Caco-2 (cell line): ENCODE results near the gene GATA3. TPM values are rescaled to one million over a fixed set of nuclear protein-coding genes. Genes with fewer than 3 reads are reported as not detected.

Source experiments
- BruUV-seq: library from RNA; stranded (reverse); fragments of 400-500 nt; replicated peaks from 2 replicates; lab custom pipeline; 2021; lab: Mats Ljungman, UMichigan
- CTCF ChIA-PET: fragments of 300-600 bp; sonication (Branson Sonifier 250); formaldehyde crosslinking; loops from one replicate; lab custom pipeline; 2022; ENCODE audit warnings: antibody characterized with exemption; lab: Charles Lee
- POLR2A ChIA-PET: fragments of 300-600 bp; sonication (Branson Sonifier 250); formaldehyde crosslinking; loops from one replicate; lab custom pipeline; 2022; ENCODE audit warnings: antibody characterized with exemption; lab: Charles Lee
- DNase-seq, 2 experiments: peaks; one replicate each; pipeline versions ENCODE4 v3.0.0 to v3.0.0-alpha.2; 2020 to 2022
- H3K27me3 ChIP-seq: replicated peaks from 2 replicates; pipeline ENCODE4 v1.6.0; 2011; ENCODE audit warnings: low read length; ENCODE audit not compliant: control insufficient read depth, insufficient read depth
- H3K36me3 ChIP-seq: 2 replicates; pipeline ENCODE4 v1.5.1; 2011; ENCODE audit warnings: low read length; ENCODE audit not compliant: control insufficient read depth, insufficient read depth
- H3K4me1 ChIP-seq: fragments of 250-450 bp; sonication (Bioruptor Pico); 2 replicates; pipeline ENCODE4 v1.5.1; 2020; ENCODE audit warnings: mild to moderate bottlenecking
- H3K4me3 ChIP-seq: 2 replicates; pipeline ENCODE4 v1.5.1; 2011; ENCODE audit warnings: low read depth, mild to moderate bottlenecking, control low read depth, low read length
- H3K9me3 ChIP-seq: fragments of 250-450 bp; sonication (Bioruptor Pico); 2 replicates; pipeline ENCODE4 v1.5.1; 2020; ENCODE audit warnings: mild to moderate bottlenecking, moderate library complexity
- H3K27ac Mint-ChIP-seq: one replicate; pipeline ENCODE4 v1.8.0; 2022; ENCODE audit warnings: mixed read lengths; ENCODE audit not compliant: unreplicated experiment
- H3K27me3 Mint-ChIP-seq: one replicate; pipeline ENCODE4 v1.8.0; 2022; ENCODE audit warnings: mixed read lengths; ENCODE audit not compliant: insufficient read depth, unreplicated experiment
- H3K36me3 Mint-ChIP-seq: one replicate; pipeline ENCODE4 v1.8.0; 2022; ENCODE audit warnings: mild to moderate bottlenecking, mixed read lengths; ENCODE audit not compliant: insufficient read depth, unreplicated experiment
- H3K4me1 Mint-ChIP-seq: one replicate; pipeline ENCODE4 v1.8.0; 2022; ENCODE audit warnings: low read depth, mixed read lengths; ENCODE audit not compliant: unreplicated experiment
- H3K4me3 Mint-ChIP-seq: one replicate; pipeline ENCODE4 v1.8.0; 2022; ENCODE audit warnings: mild to moderate bottlenecking, moderate library complexity, mixed read lengths; ENCODE audit not compliant: unreplicated experiment
- H3K9me3 Mint-ChIP-seq: one replicate; pipeline ENCODE4 v1.8.0; 2022; ENCODE audit warnings: mixed read lengths; ENCODE audit not compliant: unreplicated experiment
- CTCF ChIP-seq, 2 experiments: fragments of 200-600 bp in 1 of 2; IDR thresholded peaks; 1 replicate in 1 of 2; 2 replicates in 1 of 2; pipeline versions ENCODE4 v1.5.1 to v1.8.0; 2011 to 2022; ENCODE audit warnings: antibody characterized with exemption in 1 of 2, control low read depth in 1 of 2, inconsistent platforms in 1 of 2, low read depth in 1 of 2, low read length in 1 of 2, mild to moderate bottlenecking in 1 of 2, moderate library complexity in 1 of 2; ENCODE audit not compliant: insufficient read depth in 1 of 2, severe bottlenecking in 1 of 2, unreplicated experiment in 1 of 2
- intact Hi-C: fragments of 100-400 bp; cut with micrococcal nuclease; formaldehyde crosslinking; loops from one replicate; pipeline ENCODE4 v1.10.0; 2022; ENCODE audit not compliant: unreplicated experiment
- total RNA-seq: library from RNA; stranded (reverse); gene quantifications from 2 replicates; pipeline ENCODE4 v1.2.3, GENCODE V29; 2022

The GATA3 gene
- total RNA-seq, 1 experiment from 2014 or later: 27.7 TPM

GRCh38 chr10:8014649-8015048 lies 39.8 kb upstream of the GATA3 start:
- Histone ChIP-seq H3K4me3 (no peak overlapping the region), H3K4me1 (peaks cover 26% of the 10 kb centered on the region), H3K9me3 (no peaks in the 10 kb centered on the region), H3K27me3 (no peaks in the 10 kb centered on the region), H3K36me3 (peaks cover 2% of the 10 kb centered on the region; the same call in 1 of the 2 replicates)
- Mint-ChIP-seq H3K36me3 (peaks cover 53% of the 10 kb centered on the region), H3K4me3 (no peak overlapping the region), H3K4me1 (peaks cover 44% of the 10 kb centered on the region), H3K27me3 (no peaks in the 10 kb centered on the region), H3K9me3 (no peaks in the 10 kb centered on the region), H3K27ac (no peak overlapping the region)
- intact Hi-C loops: no loop called here
- BruUV-seq: no TSS peak
- no peak for DNase-seq
- CTCF ChIA-PET: no interaction called here
- TF ChIP-seq CTCF (IDR thresholded peaks at IDR 0.05; ENCODE audit: insufficient read depth in 1 of 2, low read depth in 1 of 2, low read length in 1 of 2, severe bottlenecking in 1 of 2, unreplicated experiment in 1 of 2): no peak
- POLR2A ChIA-PET: interaction anchor here (0.6 to 1.0 kb wide), 2 partner anchors 12 to 157 kb away, joined by 3 to 5 read pairs; no protein-coding TSS in a partner anchor

GRCh38 chr10:8017277-8017676 lies 37.2 kb upstream of the GATA3 start:
- POLR2A ChIA-PET: no interaction called here
- TF ChIP-seq CTCF (IDR thresholded peaks at IDR 0.05; ENCODE audit: insufficient read depth in 1 of 2, low read depth in 1 of 2, low read length in 1 of 2, severe bottlenecking in 1 of 2, unreplicated experiment in 1 of 2): no peak
- no peak for DNase-seq
- CTCF ChIA-PET: no interaction called here
- H3K36me3 ChIP-seq: 0 out of 2 replicates have a peak, but pooled peaks cover 2% of the 10 kb centered on the region
- Mint-ChIP-seq H3K27me3 (no peaks in the 10 kb centered on the region), H3K9me3 (no peaks in the 10 kb centered on the region), H3K4me3 (no peak overlapping the region), H3K27ac (no peak overlapping the region), H3K4me1 (peaks cover 39% of the 10 kb centered on the region), H3K36me3 (peaks cover 29% of the 10 kb centered on the region)
- no peak overlapping the region for H3K4me3 ChIP-seq
- peaks cover 24% of the 10 kb centered on the region for H3K4me1 ChIP-seq
- no peaks in the 10 kb centered on the region for H3K27me3 ChIP-seq
- H3K9me3 ChIP-seq: no peaks in the 10 kb centered on the region
- intact Hi-C loops: no loop called here
- BruUV-seq: no TSS peak

- Histone ChIP-seq H3K4me1 (peaks cover 10% of the 10 kb centered on the region; the same call in 1 of the 2 replicates), H3K36me3 (no peaks in the 10 kb centered on the region), H3K27me3 (no peaks in the 10 kb centered on the region), H3K4me3 (no peak overlapping the region), H3K9me3 (no peaks in the 10 kb centered on the region)
- Mint-ChIP-seq H3K4me1 (peaks cover 12% of the 10 kb centered on the region), H3K9me3 (no peaks in the 10 kb centered on the region), H3K27ac (no peak overlapping the region), H3K36me3 (no peaks in the 10 kb centered on the region), H3K4me3 (no peak overlapping the region), H3K27me3 (no peaks in the 10 kb centered on the region)
- TF ChIP-seq CTCF (IDR thresholded peaks at IDR 0.05; ENCODE audit: insufficient read depth in 1 of 2, low read depth in 1 of 2, low read length in 1 of 2, severe bottlenecking in 1 of 2, unreplicated experiment in 1 of 2): no peak
- DNase-seq: no peak
- ChIA-PET POLR2A (no interaction called here), CTCF (no interaction called here)
- intact Hi-C loops: no loop called here
- BruUV-seq: no TSS peak
Observed at GRCh38 chr10:8023321-8023720, 31.2 kb upstream of the GATA3 start.
